Sigmoid colon (tissue), 4 donors: ENCODE measurements around the gene RAB26.
"Not testable (repeated sequence)": the region's sequence is repeated elsewhere in the genome, so short reads cannot be mapped to it uniquely, and the experiment has no call there.

Source experiments
- EP300 ChIP-seq, 4 donors: sonication (generic); formaldehyde crosslinking; IDR thresholded peaks; one replicate each; pipeline ENCODE4 v1.6.1; 2017; ENCODE audit warnings: antibody characterized with exemption in 4 of 4
- POLR2A ChIP-seq, 2 donors: fragments of 450-650 bp; IDR thresholded peaks; one replicate each; pipeline ENCODE4 v1.6.1; 2016; ENCODE audit warnings: antibody characterized with exemption in 2 of 2, mild to moderate bottlenecking in 2 of 2, moderate library complexity in 2 of 2
- POLR2AphosphoS5 ChIP-seq, 4 donors: sonication (generic); formaldehyde crosslinking; IDR thresholded peaks; one replicate each; pipeline ENCODE4 v1.6.1; 2017; ENCODE audit warnings: antibody characterized with exemption in 4 of 4
- TF ChIP-seq, protein P1 (sequence below), 4 experiments: fragments of 450-650 bp in 3 of 4; fragments of 200-600 bp in 1 of 4; IDR thresholded peaks; one replicate each; pipeline ENCODE4 v1.5.1; 2016 to 2019; ENCODE audit warnings: antibody characterized with exemption in 4 of 4, mild to moderate bottlenecking in 3 of 4, moderate library complexity in 2 of 4

DNA sequence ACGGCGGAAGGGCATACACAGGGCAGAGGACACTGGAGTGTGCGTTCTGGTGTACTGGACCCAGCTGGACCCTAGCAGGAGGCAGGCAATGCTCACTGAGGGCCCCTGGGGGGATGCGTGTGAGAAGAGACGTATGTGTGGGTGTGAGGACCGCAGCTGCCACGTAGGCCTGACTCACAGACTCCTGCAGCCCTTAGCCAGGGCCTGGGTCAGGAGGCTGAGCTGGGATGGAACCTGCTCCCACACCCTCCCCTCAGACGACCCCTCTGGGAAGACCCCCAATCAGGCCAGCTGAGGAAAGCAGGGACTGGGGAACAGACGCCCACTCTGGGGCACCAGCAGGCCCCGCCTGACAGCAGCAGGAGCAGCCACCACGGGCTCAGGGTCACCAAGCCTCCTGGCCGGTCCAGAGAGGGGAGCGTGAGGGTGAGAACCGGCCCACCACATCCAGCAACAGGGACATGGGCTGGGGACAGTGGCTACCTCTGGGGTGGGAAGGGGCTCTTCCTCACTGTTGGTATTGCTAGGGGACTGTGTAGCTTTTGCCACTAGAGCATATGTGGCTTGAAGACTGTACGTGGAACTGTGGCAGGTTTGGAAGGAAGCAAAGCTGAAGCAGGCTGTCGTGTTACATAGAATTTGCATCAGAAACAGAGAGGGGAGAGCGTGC lies 41.2 kb upstream of the RAB26 start:
- TF ChIP-seq, protein P1, sequence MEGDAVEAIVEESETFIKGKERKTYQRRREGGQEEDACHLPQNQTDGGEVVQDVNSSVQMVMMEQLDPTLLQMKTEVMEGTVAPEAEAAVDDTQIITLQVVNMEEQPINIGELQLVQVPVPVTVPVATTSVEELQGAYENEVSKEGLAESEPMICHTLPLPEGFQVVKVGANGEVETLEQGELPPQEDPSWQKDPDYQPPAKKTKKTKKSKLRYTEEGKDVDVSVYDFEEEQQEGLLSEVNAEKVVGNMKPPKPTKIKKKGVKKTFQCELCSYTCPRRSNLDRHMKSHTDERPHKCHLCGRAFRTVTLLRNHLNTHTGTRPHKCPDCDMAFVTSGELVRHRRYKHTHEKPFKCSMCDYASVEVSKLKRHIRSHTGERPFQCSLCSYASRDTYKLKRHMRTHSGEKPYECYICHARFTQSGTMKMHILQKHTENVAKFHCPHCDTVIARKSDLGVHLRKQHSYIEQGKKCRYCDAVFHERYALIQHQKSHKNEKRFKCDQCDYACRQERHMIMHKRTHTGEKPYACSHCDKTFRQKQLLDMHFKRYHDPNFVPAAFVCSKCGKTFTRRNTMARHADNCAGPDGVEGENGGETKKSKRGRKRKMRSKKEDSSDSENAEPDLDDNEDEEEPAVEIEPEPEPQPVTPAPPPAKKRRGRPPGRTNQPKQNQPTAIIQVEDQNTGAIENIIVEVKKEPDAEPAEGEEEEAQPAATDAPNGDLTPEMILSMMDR (IDR thresholded peaks at IDR 0.05) = not testable (repeated sequence)
- not testable (repeated sequence) for TF ChIP-seq EP300, POLR2A, POLR2AphosphoS5 (IDR thresholded peaks at IDR 0.05)
